Uterus (tissue), 4 donors: Measurements from ENCODE around the gene USP43. TPM values are rescaled to one million over a fixed set of nuclear protein-coding genes. Genes with fewer than 3 reads are reported as not detected.
"Not testable (repeated sequence)": the region's sequence is repeated elsewhere in the genome, so short reads cannot be mapped to it uniquely, and the experiment has no call there.

Experiments
- DNase-seq, 2 donors: peaks; one replicate each; pipeline ENCODE4 v3.0.0-alpha.2; 2019 to 2020
- H3K27ac ChIP-seq, 2 donors: fragments of 200-600 bp; sonication (generic); 1 replicate in 1 of 2; 2 replicates in 1 of 2; pipeline ENCODE4 v1.5.1; 2016 to 2018
- H3K27me3 ChIP-seq, 2 donors: fragments of 200-600 bp; sonication (generic); one replicate each; pipeline ENCODE4 v1.5.1; 2018 to 2019; ENCODE audit warnings: control low read depth in 1 of 2
- H3K36me3 ChIP-seq, 2 donors: fragments of 200-600 bp; sonication (generic); one replicate each; pipeline ENCODE4 v1.5.1; 2019; ENCODE audit warnings: control low read depth in 1 of 2
- H3K4me1 ChIP-seq, 2 donors: fragments of 200-600 bp; sonication (generic); one replicate each; pipeline ENCODE4 v1.5.1; 2018 to 2019; ENCODE audit warnings: control low read depth in 1 of 2
- H3K4me3 ChIP-seq, 2 donors: fragments of 200-600 bp; sonication (generic); 1 replicate in 1 of 2; 2 replicates in 1 of 2; pipeline ENCODE4 v1.5.1; 2018 to 2019; ENCODE audit warnings: mild to moderate bottlenecking in 1 of 2
- H3K9me3 ChIP-seq, 2 donors: fragments of 200-600 bp; sonication (generic); one replicate each; pipeline ENCODE4 v1.5.1; 2019; ENCODE audit warnings: control low read depth in 1 of 2
- POLR2A ChIP-seq, 2 donors: fragments of 450-650 bp; IDR thresholded peaks; one replicate each; pipeline ENCODE4 v1.6.1; 2016; ENCODE audit warnings: antibody characterized with exemption in 2 of 2, mild to moderate bottlenecking in 1 of 2, moderate library complexity in 1 of 2
- intact Hi-C: fragments of 100-400 bp; cut with DNase I; formaldehyde crosslinking; loops from one replicate; pipeline ENCODE4 v1.15.1; 2023; ENCODE audit warnings: low total_unique reads
- total RNA-seq, 4 donors: library from RNA; depleted of rRNA in 3 of 4; stranded (reverse); fragments of >200 nt in 3 of 4; gene quantifications; one replicate each; pipeline versions ENCODE4 v1.1.0 to v1.2.4, GENCODE V29; 2014 to 2023
- TF ChIP-seq, protein P1 (sequence below), 4 experiments: fragments of 200-600 bp in 2 of 4; fragments of 450-650 bp in 2 of 4; sonication (generic) in 2 of 4; IDR thresholded peaks; one replicate each; pipeline ENCODE4 v1.5.1; 2016 to 2019; ENCODE audit warnings: antibody characterized with exemption in 4 of 4, mild to moderate bottlenecking in 2 of 4, moderate library complexity in 1 of 4
- donor health status: DM: yes; HTN: yes; CAD: no.

The USP43 gene, protein sequence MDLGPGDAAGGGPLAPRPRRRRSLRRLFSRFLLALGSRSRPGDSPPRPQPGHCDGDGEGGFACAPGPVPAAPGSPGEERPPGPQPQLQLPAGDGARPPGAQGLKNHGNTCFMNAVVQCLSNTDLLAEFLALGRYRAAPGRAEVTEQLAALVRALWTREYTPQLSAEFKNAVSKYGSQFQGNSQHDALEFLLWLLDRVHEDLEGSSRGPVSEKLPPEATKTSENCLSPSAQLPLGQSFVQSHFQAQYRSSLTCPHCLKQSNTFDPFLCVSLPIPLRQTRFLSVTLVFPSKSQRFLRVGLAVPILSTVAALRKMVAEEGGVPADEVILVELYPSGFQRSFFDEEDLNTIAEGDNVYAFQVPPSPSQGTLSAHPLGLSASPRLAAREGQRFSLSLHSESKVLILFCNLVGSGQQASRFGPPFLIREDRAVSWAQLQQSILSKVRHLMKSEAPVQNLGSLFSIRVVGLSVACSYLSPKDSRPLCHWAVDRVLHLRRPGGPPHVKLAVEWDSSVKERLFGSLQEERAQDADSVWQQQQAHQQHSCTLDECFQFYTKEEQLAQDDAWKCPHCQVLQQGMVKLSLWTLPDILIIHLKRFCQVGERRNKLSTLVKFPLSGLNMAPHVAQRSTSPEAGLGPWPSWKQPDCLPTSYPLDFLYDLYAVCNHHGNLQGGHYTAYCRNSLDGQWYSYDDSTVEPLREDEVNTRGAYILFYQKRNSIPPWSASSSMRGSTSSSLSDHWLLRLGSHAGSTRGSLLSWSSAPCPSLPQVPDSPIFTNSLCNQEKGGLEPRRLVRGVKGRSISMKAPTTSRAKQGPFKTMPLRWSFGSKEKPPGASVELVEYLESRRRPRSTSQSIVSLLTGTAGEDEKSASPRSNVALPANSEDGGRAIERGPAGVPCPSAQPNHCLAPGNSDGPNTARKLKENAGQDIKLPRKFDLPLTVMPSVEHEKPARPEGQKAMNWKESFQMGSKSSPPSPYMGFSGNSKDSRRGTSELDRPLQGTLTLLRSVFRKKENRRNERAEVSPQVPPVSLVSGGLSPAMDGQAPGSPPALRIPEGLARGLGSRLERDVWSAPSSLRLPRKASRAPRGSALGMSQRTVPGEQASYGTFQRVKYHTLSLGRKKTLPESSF
- total RNA-seq: 1 to 10 TPM in 1 of 4 donors, under 1 TPM in 1, not detected in 2; 0.40 to 2.1 TPM

DNA sequence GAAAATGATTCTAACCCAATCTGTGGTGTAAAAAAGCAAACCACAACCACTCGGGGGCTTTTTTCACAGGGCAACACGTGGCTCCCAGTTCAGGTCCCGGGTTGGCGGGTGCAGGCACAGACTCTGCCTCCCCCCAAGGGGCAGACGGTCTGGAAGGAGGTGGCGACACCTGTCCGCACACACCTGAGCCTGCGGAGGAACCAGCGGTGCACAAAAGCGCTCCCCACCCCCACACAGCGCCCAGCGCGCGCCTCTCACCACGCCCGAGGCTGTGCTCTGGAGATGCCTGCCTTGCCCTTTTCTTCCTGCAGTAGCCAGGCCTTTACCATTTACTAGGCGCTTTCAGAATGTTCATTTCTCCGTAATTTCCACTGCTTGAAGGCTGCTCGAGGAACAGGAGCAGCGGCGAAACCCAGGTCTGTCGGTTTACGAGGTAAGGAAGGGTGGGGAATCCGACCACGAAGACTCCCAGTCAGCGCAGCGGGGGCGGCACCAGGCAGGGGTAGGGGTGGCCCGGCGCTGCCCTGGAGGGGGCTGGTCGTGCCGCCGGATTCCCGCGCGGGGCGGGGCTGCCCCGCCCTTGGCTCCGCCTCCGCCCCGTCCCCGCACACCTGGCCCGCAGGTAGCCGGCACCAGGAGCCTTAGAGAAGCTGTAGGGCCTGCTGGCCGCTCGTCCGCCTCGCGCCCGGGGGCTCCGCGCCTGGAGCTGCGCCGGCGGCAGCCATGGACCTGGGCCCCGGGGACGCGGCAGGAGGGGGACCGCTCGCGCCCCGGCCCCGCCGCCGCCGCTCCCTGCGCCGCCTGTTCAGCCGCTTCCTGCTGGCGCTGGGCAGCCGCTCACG is at the start of gene USP43:
Gene USP43, plus strand, starts transcription at position 608 of the 842 bp plus-strand sequence. Its CDS starts 116 bp downstream, at position 724.
- peak within 1 kb of the TSS; percentile 22 to 34 for H3K4me3 ChIP-seq
- DNase-seq: no peak
- H3K9me3 ChIP-seq: no peaks in the 10 kb centered on the region
- peaks cover 0 to 7% of the 10 kb centered on the region in 2 donors for H3K4me1 ChIP-seq
- peaks cover 0 to 16% of the 10 kb centered on the region in 2 donors for H3K27me3 ChIP-seq
- TF ChIP-seq, protein P1, sequence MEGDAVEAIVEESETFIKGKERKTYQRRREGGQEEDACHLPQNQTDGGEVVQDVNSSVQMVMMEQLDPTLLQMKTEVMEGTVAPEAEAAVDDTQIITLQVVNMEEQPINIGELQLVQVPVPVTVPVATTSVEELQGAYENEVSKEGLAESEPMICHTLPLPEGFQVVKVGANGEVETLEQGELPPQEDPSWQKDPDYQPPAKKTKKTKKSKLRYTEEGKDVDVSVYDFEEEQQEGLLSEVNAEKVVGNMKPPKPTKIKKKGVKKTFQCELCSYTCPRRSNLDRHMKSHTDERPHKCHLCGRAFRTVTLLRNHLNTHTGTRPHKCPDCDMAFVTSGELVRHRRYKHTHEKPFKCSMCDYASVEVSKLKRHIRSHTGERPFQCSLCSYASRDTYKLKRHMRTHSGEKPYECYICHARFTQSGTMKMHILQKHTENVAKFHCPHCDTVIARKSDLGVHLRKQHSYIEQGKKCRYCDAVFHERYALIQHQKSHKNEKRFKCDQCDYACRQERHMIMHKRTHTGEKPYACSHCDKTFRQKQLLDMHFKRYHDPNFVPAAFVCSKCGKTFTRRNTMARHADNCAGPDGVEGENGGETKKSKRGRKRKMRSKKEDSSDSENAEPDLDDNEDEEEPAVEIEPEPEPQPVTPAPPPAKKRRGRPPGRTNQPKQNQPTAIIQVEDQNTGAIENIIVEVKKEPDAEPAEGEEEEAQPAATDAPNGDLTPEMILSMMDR (IDR thresholded peaks at IDR 0.05): no peak
- peak in 1 of 2 donors; percentile 35 for TF ChIP-seq POLR2A (IDR thresholded peaks at IDR 0.05)
- H3K27ac ChIP-seq: no peak within 1 kb of the TSS
- no peaks in the 10 kb centered on the region for H3K36me3 ChIP-seq
- intact Hi-C loops: no loop called here

DNA sequence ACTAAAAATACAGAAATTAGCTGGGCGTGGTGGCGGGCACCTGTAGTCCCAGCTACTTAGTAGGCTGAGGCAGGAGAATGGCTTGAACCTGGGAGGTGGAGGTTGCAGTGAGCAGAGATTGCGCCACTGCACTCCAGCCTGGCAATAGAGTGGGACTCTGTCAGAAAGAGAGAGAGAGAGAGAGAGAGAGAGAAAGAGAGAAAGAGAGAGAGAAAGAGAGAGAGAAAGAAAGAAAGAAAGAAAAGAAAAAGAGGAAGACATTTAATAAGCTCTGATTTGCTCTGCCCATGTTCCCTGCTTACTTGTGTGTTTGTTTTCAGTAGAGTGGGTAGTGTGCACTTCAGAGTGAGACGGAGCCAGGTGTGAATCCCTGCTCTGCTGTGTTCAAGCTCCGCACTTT is 47.7 kb upstream of the USP43 start:
- not testable (repeated sequence) for H3K4me1 ChIP-seq

DNA sequence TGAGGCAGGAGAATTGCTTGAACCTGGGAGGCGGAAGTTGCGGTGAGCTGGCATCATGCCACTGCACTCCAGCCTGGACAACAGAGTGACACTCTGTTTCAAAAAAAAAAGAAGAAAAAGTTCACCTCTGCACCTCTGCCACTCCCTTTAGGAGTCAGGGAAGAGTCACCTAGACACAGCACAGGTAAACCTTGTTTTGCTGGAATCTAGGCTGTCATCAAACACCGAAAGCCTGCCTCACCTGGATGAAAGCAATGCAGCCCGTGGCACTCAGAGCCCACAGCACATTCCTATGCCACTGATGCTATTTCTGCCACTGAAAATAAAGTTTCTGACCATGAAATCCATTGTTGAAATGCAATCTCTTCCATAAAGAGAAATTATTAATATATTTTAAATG is 46.7 kb upstream of the USP43 start:
- no peaks in the 10 kb centered on the region for H3K9me3 ChIP-seq
- no peak for DNase-seq
- H3K4me1 ChIP-seq: no peaks in the 10 kb centered on the region
- intact Hi-C loops: no loop called here
- no peaks in the 10 kb centered on the region for H3K36me3 ChIP-seq
- TF ChIP-seq, protein P1 (IDR thresholded peaks at IDR 0.05): no peak
- no peak for TF ChIP-seq POLR2A (IDR thresholded peaks at IDR 0.05)
- H3K27me3 ChIP-seq: no peaks in the 10 kb centered on the region
- no peak overlapping the region for H3K4me3 ChIP-seq
- H3K27ac ChIP-seq: no peak overlapping the region

More for the DNA sequence above, 47.7 kb upstream of the USP43 start:
- H3K27ac ChIP-seq, intact Hi-C loops, H3K27me3 ChIP-seq, DNase-seq, H3K9me3 ChIP-seq, H3K4me3 ChIP-seq, H3K36me3 ChIP-seq: not testable (repeated sequence)

DNA sequence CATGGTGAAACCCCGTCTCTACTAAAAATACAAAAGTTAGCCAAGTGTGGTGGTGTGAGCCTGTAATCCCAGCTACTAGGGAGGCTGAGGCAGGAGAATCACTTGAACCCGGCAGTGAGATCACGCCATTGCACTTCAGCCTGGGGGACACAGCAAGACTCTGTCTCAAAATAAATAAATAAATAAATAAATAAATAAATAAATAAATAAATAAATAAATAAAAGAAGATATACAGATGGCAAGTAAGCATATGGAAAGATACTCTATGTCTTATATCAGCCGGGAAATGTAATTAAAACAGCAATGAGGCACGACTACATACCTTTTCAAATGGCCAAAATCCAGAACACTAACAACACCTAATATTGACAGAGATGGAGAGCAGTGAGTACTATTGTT is 40.7 kb upstream of the USP43 start:
- H3K9me3 ChIP-seq, DNase-seq, H3K27ac ChIP-seq, H3K4me3 ChIP-seq, H3K36me3 ChIP-seq, H3K4me1 ChIP-seq, intact Hi-C loops, H3K27me3 ChIP-seq: not testable (repeated sequence)

DNA sequence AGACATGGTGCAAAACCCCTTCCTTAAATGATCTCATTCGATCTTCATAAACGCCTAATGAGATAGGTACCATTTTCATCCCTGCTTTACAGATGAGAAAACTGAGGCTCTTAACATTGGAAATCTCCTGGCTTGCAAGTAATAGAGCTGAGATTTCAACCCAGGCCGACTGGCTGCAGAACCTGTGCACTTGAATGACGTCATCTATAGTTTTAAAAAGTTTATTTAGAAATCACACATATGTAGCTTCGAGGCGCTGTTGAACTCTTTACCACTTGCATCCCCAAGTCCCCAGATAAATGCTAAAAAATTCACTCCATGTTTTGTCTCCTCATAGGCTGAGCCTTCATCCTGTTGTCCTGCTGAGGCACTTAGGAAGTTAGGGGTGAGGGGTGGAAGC is 38.9 kb upstream of the USP43 start:
- Histone ChIP-seq H3K9me3 (no peaks in the 10 kb centered on the region), H3K27me3 (no peaks in the 10 kb centered on the region), H3K36me3 (no peaks in the 10 kb centered on the region), H3K4me1 (no peaks in the 10 kb centered on the region), H3K27ac (no peak overlapping the region), H3K4me3 (no peak overlapping the region)
- TF ChIP-seq, protein P1 (IDR thresholded peaks at IDR 0.05): no peak
- no peak for TF ChIP-seq POLR2A (IDR thresholded peaks at IDR 0.05)
- intact Hi-C loops: no loop called here
- DNase-seq: no peak

DNA sequence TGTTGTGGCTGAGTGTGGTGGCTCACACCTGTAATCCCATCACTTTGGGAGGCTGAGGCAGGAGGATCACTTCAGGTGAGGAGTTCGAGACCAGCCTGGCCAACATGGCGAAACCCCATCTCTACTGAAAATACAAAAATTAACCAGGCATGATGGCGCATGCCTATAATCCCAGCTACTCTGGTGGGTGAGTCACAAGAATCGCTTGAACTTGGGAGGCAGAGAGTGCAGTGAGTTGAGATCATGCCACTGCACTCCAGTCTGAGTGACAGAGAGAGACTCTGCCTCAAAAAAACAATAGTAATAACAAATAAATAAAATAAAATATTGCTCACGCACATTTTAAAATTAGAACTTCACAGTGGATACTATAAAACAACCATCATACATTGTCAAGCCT is 38.3 kb upstream of the USP43 start:
- H3K27me3 ChIP-seq, DNase-seq, H3K9me3 ChIP-seq, intact Hi-C loops, H3K36me3 ChIP-seq, H3K4me3 ChIP-seq, H3K27ac ChIP-seq, H3K4me1 ChIP-seq: not testable (repeated sequence)
